Tibial artery (tissue), 4 donors: Measurements from ENCODE around the gene SDHA.
A peak's percentile ranks its signal among the peaks of the same experiment; 100 is the strongest.

ENCODE experiments used
- DNase-seq, 2 donors: peaks; one replicate each; pipeline ENCODE4 v3.0.0-alpha.2; 2019
- H3K27ac ChIP-seq, 2 donors: fragments of 200-600 bp; sonication (generic) in 1 of 2; 1 replicate in 1 of 2; 2 replicates in 1 of 2; pipeline ENCODE4 v1.5.1; 2018 to 2019; ENCODE audit warnings: mild to moderate bottlenecking in 1 of 2
- H3K27me3 ChIP-seq, 2 donors: fragments of 200-600 bp; sonication (generic) in 1 of 2; one replicate each; pipeline versions ENCODE4 v1.5.1 to v1.6.0; 2016 to 2019
- H3K36me3 ChIP-seq, 3 donors: fragments of 200-600 bp; sonication (generic) in 2 of 3; one replicate each; pipeline ENCODE4 v1.5.1; 2016 to 2019; ENCODE audit warnings: mild to moderate bottlenecking in 2 of 3
- H3K4me1 ChIP-seq, 4 donors: fragments of 200-600 bp; sonication (generic) in 2 of 4; 1 replicate in 3 of 4; 2 replicates in 1 of 4; pipeline ENCODE4 v1.5.1; 2016 to 2019
- H3K4me3 ChIP-seq, 2 donors: fragments of 200-600 bp; sonication (generic) in 1 of 2; 1 replicate in 1 of 2; 2 replicates in 1 of 2; pipeline ENCODE4 v1.5.1; 2018 to 2019; ENCODE audit warnings: mild to moderate bottlenecking in 2 of 2
- H3K9me3 ChIP-seq, 3 donors: fragments of 200-600 bp; sonication (generic) in 1 of 3; one replicate each; pipeline ENCODE4 v1.5.1; 2016 to 2019
- CTCF ChIP-seq, 2 experiments: fragments of 200-600 bp in 1 of 2; fragments of 450-650 bp in 1 of 2; IDR thresholded peaks; one replicate each; pipeline ENCODE4 v1.5.1; 2017 to 2019; ENCODE audit warnings: antibody characterized with exemption in 2 of 2, mild to moderate bottlenecking in 1 of 2, moderate library complexity in 1 of 2
- intact Hi-C: fragments of 100-400 bp; cut with DNase I; formaldehyde crosslinking; loops from one replicate; pipeline ENCODE4 v1.15.0; 2023; ENCODE audit warnings: low total_unique reads

The SDHA gene

GRCh38 chr5:186091-187041 is 31.8 kb upstream of the SDHA start:
- peaks cover 0 to 22% of the 10 kb centered on the region in 2 donors for H3K27me3 ChIP-seq
- peaks cover 0 to 23% (median 19%) of the 10 kb centered on the region in 4 donors for H3K4me1 ChIP-seq
- H3K27ac ChIP-seq, result no peak overlapping the region
- intact Hi-C loops, result no loop called here
- TF ChIP-seq CTCF (IDR thresholded peaks at IDR 0.05), result no peak
- no peaks in the 10 kb centered on the region for H3K36me3 ChIP-seq
- H3K9me3 ChIP-seq, result no peaks in the 10 kb centered on the region
- no peak overlapping the region for H3K4me3 ChIP-seq
- no peak for DNase-seq

DNA sequence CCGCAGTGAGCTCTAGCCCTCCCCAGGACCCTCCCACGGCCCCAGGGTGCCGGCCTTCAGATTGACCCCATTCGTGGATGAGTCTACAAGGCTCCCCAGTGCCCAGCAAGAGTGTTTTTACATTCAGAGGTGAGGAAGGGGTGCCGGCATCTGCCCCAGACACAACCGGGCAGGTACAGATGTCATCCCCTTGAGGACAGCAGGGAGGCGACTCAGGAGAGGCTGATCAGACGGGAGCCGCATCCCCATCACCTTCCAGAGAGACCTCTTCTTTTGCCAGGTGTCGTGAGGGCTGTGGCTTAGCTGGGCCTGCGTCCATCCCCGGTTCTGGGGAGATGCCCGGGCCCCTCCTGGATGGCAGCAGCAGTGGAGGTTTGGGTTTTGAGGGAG is 31.1 kb upstream of the SDHA start:
- Histone ChIP-seq H3K4me1 (peaks cover 0 to 28% (median 23%) of the 10 kb centered on the region in 4 donors), H3K4me3 (no peak overlapping the region), H3K27me3 (peaks cover 0 to 16% of the 10 kb centered on the region in 2 donors), H3K27ac (no peak overlapping the region), H3K9me3 (no peaks in the 10 kb centered on the region), H3K36me3 (no peaks in the 10 kb centered on the region)
- no peak for DNase-seq
- no peak for TF ChIP-seq CTCF (IDR thresholded peaks at IDR 0.05)
- intact Hi-C loops, result no loop called here

DNA sequence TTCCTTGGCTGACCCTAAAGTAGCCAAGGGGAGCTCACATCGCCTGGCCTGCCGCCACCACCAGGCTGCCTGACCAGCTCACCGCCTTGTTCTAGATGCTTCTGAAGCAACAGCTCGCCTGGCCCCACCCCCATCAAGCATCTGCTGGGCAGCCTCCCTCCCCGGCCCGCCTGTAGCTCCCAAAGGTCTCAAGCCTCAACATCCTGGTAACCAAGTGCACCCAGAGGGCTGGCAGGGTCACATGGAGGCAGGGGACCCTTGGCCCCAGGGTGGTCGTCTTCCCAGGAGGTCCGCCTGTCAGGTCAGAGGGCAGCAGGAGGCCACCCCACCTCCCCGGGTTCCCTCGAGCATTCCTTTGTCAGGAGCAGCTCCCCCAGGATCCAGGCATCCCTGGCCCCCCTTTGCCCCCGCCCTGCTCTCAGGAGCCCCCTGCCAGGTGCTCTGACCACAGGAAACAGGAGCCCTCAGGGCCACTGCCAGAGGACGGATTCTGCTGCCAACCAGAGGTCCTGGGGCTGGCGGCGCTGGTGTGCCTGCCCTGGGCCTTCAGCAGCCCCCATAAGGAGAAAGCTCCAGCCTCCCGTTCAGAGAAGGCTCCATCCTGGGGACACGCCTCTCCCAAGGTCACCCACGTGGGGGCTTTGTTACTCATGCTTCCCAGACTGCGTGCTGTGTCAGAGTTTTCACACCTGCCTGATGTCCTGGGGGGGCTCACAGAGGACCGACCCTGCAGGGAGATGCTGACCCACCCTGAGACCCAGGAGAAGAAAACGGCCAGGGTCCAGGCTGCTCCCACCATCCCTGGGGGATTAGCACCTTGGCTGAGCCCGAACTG is 30.3 kb upstream of the SDHA start:
- DNase-seq, result peak in 1 of 2 donors; percentile 62
- Histone ChIP-seq H3K4me1 (peaks cover 0 to 28% (median 23%) of the 10 kb centered on the region in 4 donors), H3K9me3 (no peaks in the 10 kb centered on the region), H3K27me3 (peaks cover 0 to 11% of the 10 kb centered on the region in 2 donors), H3K27ac (no peak overlapping the region), H3K36me3 (no peaks in the 10 kb centered on the region), H3K4me3 (peak overlapping the region; percentile 12 to 42)
- intact Hi-C loops, result loop anchor here (2.0 kb wide), 1 partner anchor 31 kb away; the partner anchor contains the start of genes CCDC127 and SDHA
- TF ChIP-seq CTCF (IDR thresholded peaks at IDR 0.05), result no peak

- H3K27me3 ChIP-seq, result peaks cover 0 to 11% of the 10 kb centered on the region in 2 donors
- H3K4me3 ChIP-seq, result peak overlapping the region; percentile 12 to 42
- H3K27ac ChIP-seq, result no peak overlapping the region
- intact Hi-C loops, result loop anchor here (2.0 kb wide), 1 partner anchor 30 kb away; the partner anchor contains the start of genes CCDC127 and SDHA
- H3K9me3 ChIP-seq, result no peaks in the 10 kb centered on the region
- TF ChIP-seq CTCF (IDR thresholded peaks at IDR 0.05), result peak; percentile 92 to 97
- H3K36me3 ChIP-seq, result no peaks in the 10 kb centered on the region
- H3K4me1 ChIP-seq, result peaks cover 0 to 28% (median 23%) of the 10 kb centered on the region in 4 donors
- DNase-seq, result peak; percentile 83 to 90
Measured at GRCh38 chr5:188488-189481, 29.3 kb upstream of the SDHA start.
